Erythroblast (primary cell): ENCODE measurements around the gene PBRM1.
"Not testable (repeated sequence)": the region's sequence is repeated elsewhere in the genome, so short reads cannot be mapped to it uniquely, and the experiment has no call there.

Source experiments
- DNase-seq, 2 experiments: peaks; one replicate each; lab custom pipeline; 2025; lab: John Stamatoyannopoulos, UW
- GATA1 ChIP-seq: IDR thresholded peaks from 2 replicates; pipeline ENCODE4 v1.6.1; 2011; ENCODE audit warnings: low read depth, mild to moderate bottlenecking, control low read depth, low read length, moderate library complexity
- POLR2A ChIP-seq: IDR thresholded peaks from 2 replicates; pipeline ENCODE4 v1.6.1; 2011; ENCODE audit warnings: mild to moderate bottlenecking, low read length

PBRM1 gene

GRCh38 chr3:52693071-52693470 is 7.4 kb upstream of the PBRM1 start:
- no peak for DNase-seq
- TF ChIP-seq GATA1 (no peak), POLR2A (no peak)

DNA sequence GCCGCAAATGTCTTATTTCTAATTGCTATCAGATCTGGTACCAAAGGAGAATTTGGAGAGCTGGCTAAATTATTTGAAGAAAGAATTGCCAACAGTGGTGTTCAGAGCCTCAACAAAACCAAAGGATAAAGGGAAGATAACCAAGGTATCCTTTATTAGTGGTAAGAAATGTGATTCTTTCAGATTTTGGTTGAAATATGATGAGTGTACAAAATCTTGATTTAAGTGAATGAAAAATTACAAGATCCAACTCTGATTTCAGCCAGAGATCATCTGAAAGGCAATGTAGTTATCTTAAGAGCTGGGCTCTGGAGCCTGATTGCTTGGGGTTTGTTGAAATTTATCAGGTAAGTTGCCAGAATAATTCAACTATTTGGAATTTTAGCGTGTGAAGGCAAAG is 4.8 kb upstream of the PBRM1 start:
- no peak for DNase-seq
- TF ChIP-seq GATA1: no peak
- TF ChIP-seq POLR2A: no peak

DNA sequence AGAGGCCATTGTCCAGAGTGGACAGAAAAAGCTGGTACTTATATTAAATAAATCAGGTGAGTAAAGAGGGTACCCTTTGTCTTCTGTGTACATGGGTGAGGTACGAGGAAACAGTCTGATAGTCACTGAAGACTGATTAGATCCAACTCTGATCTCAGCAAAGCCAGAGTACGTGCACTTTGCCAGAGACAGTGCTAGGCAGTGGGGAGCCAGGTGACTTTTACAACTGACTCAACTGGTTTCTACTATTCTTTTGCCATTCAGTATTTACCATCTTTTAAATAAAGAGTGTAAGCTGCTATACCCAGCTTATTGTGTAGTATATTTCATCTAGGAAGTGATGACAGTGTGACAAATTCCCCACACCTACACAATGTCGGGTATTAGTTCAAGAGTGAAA is 3.4 kb upstream of the PBRM1 start:
- no peak for DNase-seq
- TF ChIP-seq POLR2A (peak; percentile 22), GATA1 (no peak)

GRCh38 chr3:52688266-52688665 is 2.6 kb upstream of the PBRM1 start:
- DNase-seq: no peak
- no peak for TF ChIP-seq GATA1

GRCh38 chr3:52685285-52685708 is 416 bp downstream of the PBRM1 start:
- DNase-seq: peak; percentile 90 to 92
- TF ChIP-seq POLR2A: no peak

- TF ChIP-seq POLR2A: no peak
- no peak for TF ChIP-seq GATA1
- DNase-seq: peak in 1 of 2 experiments; percentile 25
These were observed 1.5 kb downstream of the PBRM1 start for GRCh38 chr3:52684184-52684583.

- TF ChIP-seq GATA1 (no peak), POLR2A (no peak)
- DNase-seq: no peak
These were observed 2.1 kb downstream of the PBRM1 start for GRCh38 chr3:52683611-52684010.

DNA sequence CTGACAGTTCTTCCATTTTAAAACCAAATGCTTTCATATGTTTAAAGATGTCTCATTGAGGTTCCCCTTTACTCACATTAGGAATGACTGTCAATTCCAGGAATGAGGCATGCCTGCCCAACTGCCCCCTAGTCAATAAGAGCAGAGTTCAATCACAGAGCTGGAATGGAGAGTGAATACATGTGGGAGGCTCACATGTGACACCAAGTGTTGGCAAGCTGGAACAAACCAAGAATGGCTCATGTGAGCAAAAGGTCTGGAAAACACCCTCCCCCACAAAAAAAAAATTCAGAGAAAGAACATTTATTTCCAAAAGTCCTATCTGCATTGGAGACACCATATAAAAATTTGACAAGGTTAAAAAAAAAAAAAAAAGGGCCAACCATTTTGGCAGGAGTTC is 3.7 kb downstream of the PBRM1 start:
- TF ChIP-seq POLR2A (no peak), GATA1 (no peak)
- DNase-seq: peak; percentile 49 to 51

DNA sequence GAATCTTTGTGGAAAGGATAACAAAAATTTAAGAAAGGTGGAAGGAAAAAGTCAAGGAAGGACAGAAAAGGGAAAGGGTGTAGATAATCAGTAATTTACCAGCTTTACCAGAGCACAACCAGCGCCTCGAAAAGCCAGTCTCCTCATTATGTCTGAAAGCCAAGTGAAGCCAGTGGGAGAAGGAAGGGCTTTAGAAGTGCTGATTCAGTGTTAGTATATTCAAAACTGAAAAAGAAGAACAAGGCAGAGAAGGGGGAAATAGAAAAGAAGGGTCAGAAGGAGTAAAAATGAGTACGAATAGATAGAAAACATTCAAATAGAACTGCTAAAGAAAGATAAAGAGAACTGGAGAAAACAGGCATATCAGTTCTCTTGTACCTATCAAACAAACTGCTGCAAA is 4.1 kb downstream of the PBRM1 start:
- DNase-seq: no peak
- no peak for TF ChIP-seq POLR2A
- no peak for TF ChIP-seq GATA1

GRCh38 chr3:52679811-52680210 is 5.9 kb downstream of the PBRM1 start:
- no peak for TF ChIP-seq GATA1
- TF ChIP-seq POLR2A: no peak
- DNase-seq: peak in 1 of 2 experiments; percentile 70

DNA sequence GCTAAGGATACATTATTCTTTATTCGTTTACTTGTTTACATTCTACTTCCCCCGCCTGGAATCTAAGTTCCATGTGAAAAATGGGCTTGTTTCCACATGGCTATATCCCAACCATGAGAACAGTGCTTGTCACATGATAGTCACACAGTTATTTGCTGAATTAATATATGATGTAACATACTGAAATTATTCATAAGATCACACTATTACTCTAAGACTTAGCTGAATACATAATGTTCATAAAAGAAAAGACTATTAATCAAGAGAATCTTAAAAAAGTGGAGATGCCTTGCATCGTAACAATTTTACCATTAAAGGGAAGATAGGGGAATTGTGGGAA is 6.5 kb downstream of the PBRM1 start:
- TF ChIP-seq POLR2A: no peak
- TF ChIP-seq GATA1: no peak
- DNase-seq: peak in 1 of 2 experiments; percentile 59

DNA sequence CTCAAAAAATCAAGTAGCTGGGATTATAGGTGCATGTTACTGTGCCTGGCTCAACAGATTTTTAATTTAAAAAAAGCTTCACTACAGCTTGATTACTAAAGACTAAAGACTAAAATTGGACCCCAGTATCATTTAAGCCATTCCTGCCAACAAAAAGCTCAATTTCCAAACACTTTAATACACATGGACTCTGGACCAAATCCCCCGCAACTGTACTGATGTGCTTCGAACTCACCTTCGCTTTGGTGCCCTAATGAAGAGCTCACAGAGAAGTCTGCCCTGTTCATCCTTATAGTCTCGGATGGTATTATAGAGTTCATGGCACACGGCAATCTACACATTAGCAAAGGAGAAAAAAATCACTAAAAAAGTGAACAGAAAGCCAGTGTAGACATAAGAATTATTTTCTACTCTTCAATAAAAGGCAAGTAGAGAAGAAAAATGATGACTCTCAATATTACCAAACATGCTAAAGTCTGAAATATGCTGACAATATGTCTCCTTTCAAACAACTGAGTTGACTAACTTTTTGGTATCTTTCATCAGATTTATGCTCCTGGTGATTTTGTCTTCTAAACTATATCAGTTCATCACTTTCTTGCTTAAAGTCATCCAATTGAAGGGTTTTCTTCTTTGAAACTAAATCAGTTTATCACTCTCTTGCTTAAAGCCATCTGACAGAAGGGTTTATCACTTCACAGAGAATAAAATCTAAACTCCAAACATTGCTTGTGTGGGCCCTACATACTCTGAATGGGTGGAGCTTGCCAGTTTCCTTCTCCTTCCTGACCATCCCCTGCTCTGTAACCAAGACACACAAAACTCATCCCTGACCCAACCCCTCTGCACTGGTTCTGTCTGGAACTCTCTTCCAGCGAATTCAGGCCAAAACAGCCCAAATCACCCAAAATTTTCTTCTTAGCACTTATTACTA is 7.2 kb downstream of the PBRM1 start:
- no peak for TF ChIP-seq GATA1
- no peak for TF ChIP-seq POLR2A
- no peak for DNase-seq

DNA sequence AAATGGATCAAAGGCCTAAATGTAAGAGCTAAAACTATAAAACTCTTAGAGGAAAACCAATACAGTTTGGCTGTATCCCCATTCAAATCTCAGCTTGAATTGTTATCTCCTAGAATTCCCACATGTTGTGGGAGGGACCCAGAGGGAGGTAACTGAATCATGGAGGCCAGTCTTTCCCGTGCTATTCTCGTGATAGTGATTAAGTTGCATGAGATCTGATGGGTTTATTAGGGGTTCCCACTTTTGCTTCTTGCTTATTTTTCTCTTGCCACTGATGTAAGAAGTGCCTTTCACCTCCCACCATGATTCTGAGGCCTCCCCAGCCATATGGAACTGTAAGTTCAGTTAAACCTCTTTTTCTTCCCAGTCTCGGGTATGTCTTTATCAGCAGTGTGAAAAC is 9.5 kb downstream of the PBRM1 start:
- DNase-seq: not testable (repeated sequence)

DNA sequence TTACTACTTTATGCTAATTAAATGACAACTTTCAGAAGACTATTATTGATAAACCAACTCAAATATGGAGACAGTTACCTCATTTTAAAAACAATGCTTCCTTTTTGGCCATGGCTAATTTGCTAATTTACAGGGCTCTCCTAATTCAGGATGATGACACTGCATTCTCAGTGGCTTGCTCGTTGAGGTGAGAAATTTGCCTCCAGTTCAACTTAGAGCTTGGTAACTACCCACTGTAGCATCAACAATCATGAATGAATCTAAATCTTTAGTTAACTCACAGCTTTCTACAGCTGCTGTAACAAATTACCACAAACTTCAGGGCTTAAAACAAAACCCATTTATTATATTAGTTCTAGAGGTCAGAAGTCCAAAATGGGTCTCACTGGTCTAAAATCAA is 14.0 kb downstream of the PBRM1 start:
- no peak for TF ChIP-seq POLR2A
- no peak for TF ChIP-seq GATA1

GRCh38 chr3:52670621-52671521 is 14.8 kb downstream of the PBRM1 start:
- peak; percentile 29 to 30 for DNase-seq
- TF ChIP-seq POLR2A (no peak), GATA1 (no peak)

More for the DNA sequence above, 14.0 kb downstream of the PBRM1 start:
- DNase-seq: no peak
